ENCODE results near the gene FIGNL1.

GRCh38 chr7:50415844-50416364 is 34.2 kb downstream of the FIGNL1 start:
- TF ChIP-seq, protein P1, sequence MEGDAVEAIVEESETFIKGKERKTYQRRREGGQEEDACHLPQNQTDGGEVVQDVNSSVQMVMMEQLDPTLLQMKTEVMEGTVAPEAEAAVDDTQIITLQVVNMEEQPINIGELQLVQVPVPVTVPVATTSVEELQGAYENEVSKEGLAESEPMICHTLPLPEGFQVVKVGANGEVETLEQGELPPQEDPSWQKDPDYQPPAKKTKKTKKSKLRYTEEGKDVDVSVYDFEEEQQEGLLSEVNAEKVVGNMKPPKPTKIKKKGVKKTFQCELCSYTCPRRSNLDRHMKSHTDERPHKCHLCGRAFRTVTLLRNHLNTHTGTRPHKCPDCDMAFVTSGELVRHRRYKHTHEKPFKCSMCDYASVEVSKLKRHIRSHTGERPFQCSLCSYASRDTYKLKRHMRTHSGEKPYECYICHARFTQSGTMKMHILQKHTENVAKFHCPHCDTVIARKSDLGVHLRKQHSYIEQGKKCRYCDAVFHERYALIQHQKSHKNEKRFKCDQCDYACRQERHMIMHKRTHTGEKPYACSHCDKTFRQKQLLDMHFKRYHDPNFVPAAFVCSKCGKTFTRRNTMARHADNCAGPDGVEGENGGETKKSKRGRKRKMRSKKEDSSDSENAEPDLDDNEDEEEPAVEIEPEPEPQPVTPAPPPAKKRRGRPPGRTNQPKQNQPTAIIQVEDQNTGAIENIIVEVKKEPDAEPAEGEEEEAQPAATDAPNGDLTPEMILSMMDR (IDR thresholded peaks at IDR 0.05; ENCODE audit: insufficient read depth, low read length) = no peak
- TF ChIP-seq POLR2AphosphoS5 (IDR thresholded peaks at IDR 0.05; ENCODE audit: low read depth) = no peak
- no peak for TF ChIP-seq SPI1 (IDR thresholded peaks at IDR 0.05; ENCODE audit: borderline replicate concordance, low read depth)
- TF ChIP-seq, protein P2, sequence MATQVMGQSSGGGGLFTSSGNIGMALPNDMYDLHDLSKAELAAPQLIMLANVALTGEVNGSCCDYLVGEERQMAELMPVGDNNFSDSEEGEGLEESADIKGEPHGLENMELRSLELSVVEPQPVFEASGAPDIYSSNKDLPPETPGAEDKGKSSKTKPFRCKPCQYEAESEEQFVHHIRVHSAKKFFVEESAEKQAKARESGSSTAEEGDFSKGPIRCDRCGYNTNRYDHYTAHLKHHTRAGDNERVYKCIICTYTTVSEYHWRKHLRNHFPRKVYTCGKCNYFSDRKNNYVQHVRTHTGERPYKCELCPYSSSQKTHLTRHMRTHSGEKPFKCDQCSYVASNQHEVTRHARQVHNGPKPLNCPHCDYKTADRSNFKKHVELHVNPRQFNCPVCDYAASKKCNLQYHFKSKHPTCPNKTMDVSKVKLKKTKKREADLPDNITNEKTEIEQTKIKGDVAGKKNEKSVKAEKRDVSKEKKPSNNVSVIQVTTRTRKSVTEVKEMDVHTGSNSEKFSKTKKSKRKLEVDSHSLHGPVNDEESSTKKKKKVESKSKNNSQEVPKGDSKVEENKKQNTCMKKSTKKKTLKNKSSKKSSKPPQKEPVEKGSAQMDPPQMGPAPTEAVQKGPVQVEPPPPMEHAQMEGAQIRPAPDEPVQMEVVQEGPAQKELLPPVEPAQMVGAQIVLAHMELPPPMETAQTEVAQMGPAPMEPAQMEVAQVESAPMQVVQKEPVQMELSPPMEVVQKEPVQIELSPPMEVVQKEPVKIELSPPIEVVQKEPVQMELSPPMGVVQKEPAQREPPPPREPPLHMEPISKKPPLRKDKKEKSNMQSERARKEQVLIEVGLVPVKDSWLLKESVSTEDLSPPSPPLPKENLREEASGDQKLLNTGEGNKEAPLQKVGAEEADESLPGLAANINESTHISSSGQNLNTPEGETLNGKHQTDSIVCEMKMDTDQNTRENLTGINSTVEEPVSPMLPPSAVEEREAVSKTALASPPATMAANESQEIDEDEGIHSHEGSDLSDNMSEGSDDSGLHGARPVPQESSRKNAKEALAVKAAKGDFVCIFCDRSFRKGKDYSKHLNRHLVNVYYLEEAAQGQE (IDR thresholded peaks at IDR 0.05; ENCODE audit: insufficient replicate concordance, low read depth) = no peak
- TF ChIP-seq GABPA (IDR thresholded peaks at IDR 0.05; ENCODE audit: low read depth) = no peak

Measured in HL-60 (cell line).